H9 (cell line): Measurements from ENCODE around the gene TMSB4X. TPM values are rescaled to one million over a fixed set of nuclear protein-coding genes. Genes with fewer than 3 reads are reported as not detected.
A peak's percentile ranks its signal among the peaks of the same experiment; 100 is the strongest.

Experiments used
- DNase-seq: peaks from one replicate; pipeline ENCODE4 v3.0.0-alpha.2; 2017
- H2AFZ ChIP-seq: one replicate; pipeline ENCODE4 v1.6.1; 2013; ENCODE audit warnings: mild to moderate bottlenecking, low read length, control low read depth, moderate library complexity
- H2AK5ac ChIP-seq: 2 replicates; pipeline ENCODE4 v1.6.1; 2013; ENCODE audit warnings: low read length, control low read depth, mixed read lengths; ENCODE audit not compliant: insufficient read length
- H2BK120ac ChIP-seq: one replicate; pipeline ENCODE4 v1.6.1; 2013; ENCODE audit warnings: low read depth, mild to moderate bottlenecking, low read length, control low read depth, inconsistent platforms; ENCODE audit not compliant: poor library complexity, severe bottlenecking
- H2BK12ac ChIP-seq: 2 replicates; pipeline ENCODE4 v1.6.1; 2013; ENCODE audit warnings: low read length, control low read depth, mixed read lengths, low read depth; ENCODE audit not compliant: insufficient read length
- H2BK15ac ChIP-seq: 2 replicates; pipeline ENCODE4 v1.6.1; 2013; ENCODE audit warnings: low read depth, low read length, control low read depth
- H2BK20ac ChIP-seq: one replicate; pipeline ENCODE4 v1.6.1; 2013; ENCODE audit warnings: low read depth, mild to moderate bottlenecking, low read length, control low read depth, inconsistent platforms; ENCODE audit not compliant: poor library complexity, severe bottlenecking
- H2BK5ac ChIP-seq: 2 replicates; pipeline ENCODE4 v1.6.1; 2013; ENCODE audit warnings: low read length, control low read depth, mixed read lengths; ENCODE audit not compliant: insufficient read length
- H3K14ac ChIP-seq: 2 replicates; pipeline ENCODE4 v1.6.1; 2013; ENCODE audit warnings: low read length, control low read depth; ENCODE audit not compliant: insufficient read depth
- H3K18ac ChIP-seq: 2 replicates; pipeline ENCODE4 v1.6.1; 2013; ENCODE audit warnings: low read depth, mild to moderate bottlenecking, mixed read lengths, low read length, control low read depth; ENCODE audit not compliant: insufficient read length
- H3K23ac ChIP-seq: 2 replicates; pipeline ENCODE4 v1.6.1; 2013; ENCODE audit warnings: low read length, control low read depth, mixed read lengths, low read depth; ENCODE audit not compliant: insufficient read length
- H3K23me2 ChIP-seq: 2 replicates; pipeline ENCODE4 v1.6.1; 2013; ENCODE audit warnings: low read depth, mild to moderate bottlenecking, mixed read lengths, low read length, control low read depth; ENCODE audit not compliant: insufficient read length, poor library complexity, severe bottlenecking
- H3K27ac ChIP-seq: 2 replicates; pipeline ENCODE4 v1.5.1; 2013; ENCODE audit warnings: low read length, control low read depth, mixed read lengths, low read depth; ENCODE audit not compliant: insufficient read length
- H3K27me3 ChIP-seq: 2 replicates; pipeline ENCODE4 v1.6.1; 2013; ENCODE audit warnings: low read length, control low read depth, inconsistent platforms; ENCODE audit not compliant: insufficient read depth
- H3K4ac ChIP-seq: 2 replicates; pipeline ENCODE4 v1.6.1; 2013; ENCODE audit warnings: low read depth, mild to moderate bottlenecking, control low read depth, inconsistent platforms, low read length, moderate library complexity
- H3K4me1 ChIP-seq: 2 replicates; pipeline ENCODE4 v1.6.1; 2013; ENCODE audit warnings: low read length, control low read depth, inconsistent platforms; ENCODE audit not compliant: insufficient read depth
- H3K4me2 ChIP-seq: 2 replicates; pipeline ENCODE4 v1.6.1; 2013; ENCODE audit warnings: low read length, control low read depth, mixed read lengths; ENCODE audit not compliant: insufficient read length, insufficient read depth
- H3K56ac ChIP-seq: 2 replicates; pipeline ENCODE4 v1.6.1; 2013; ENCODE audit warnings: low read depth, mild to moderate bottlenecking, mixed read lengths, low read length, control low read depth; ENCODE audit not compliant: insufficient read length
- H3K79me1 ChIP-seq: 2 replicates; pipeline ENCODE4 v1.6.1; 2013; ENCODE audit warnings: low read depth, mild to moderate bottlenecking, moderate library complexity, low read length, control low read depth, inconsistent platforms; ENCODE audit not compliant: insufficient read depth, poor library complexity, severe bottlenecking
- H3K79me2 ChIP-seq: 2 replicates; pipeline ENCODE4 v1.6.1; 2013; ENCODE audit warnings: low read length, control low read depth, inconsistent platforms; ENCODE audit not compliant: insufficient read depth
- H3K9ac ChIP-seq: 2 replicates; pipeline ENCODE4 v1.6.1; 2013; ENCODE audit warnings: low read length, control low read depth, mixed read lengths; ENCODE audit not compliant: insufficient read length; ENCODE audit errors: extremely low read depth
- H3K9me3 ChIP-seq: one replicate; pipeline ENCODE4 v1.6.1; 2013; ENCODE audit warnings: low read depth, low read length, inconsistent platforms; ENCODE audit not compliant: control insufficient read depth
- H3T11ph ChIP-seq: one replicate; pipeline ENCODE4 v1.6.1; 2013; ENCODE audit warnings: mild to moderate bottlenecking, low read length, control low read depth, inconsistent platforms
- H4K20me1 ChIP-seq: one replicate; pipeline ENCODE4 v1.6.1; 2013; ENCODE audit not compliant: control insufficient read depth, insufficient read length, insufficient read depth
- H4K5ac ChIP-seq: 2 replicates; pipeline ENCODE4 v1.6.1; 2013; ENCODE audit warnings: low read depth, mild to moderate bottlenecking, mixed read lengths, low read length, control low read depth; ENCODE audit not compliant: insufficient read length
- H4K8ac ChIP-seq: replicated peaks from 2 replicates; pipeline ENCODE4 v1.6.1; 2013; ENCODE audit warnings: low read length, control low read depth, mixed read lengths, low read depth; ENCODE audit not compliant: insufficient read length
- H4K91ac ChIP-seq: 2 replicates; pipeline ENCODE4 v1.6.1; 2013; ENCODE audit warnings: low read depth, mild to moderate bottlenecking, moderate library complexity, mixed read lengths, low read length, control low read depth; ENCODE audit not compliant: insufficient read length
- H3K27ac Mint-ChIP-seq, 3 experiments: 2 replicates in 2 of 3; 3 replicates in 1 of 3; pipeline ENCODE4 v1.8.0; 2020 to 2021; ENCODE audit warnings: mixed read lengths in 3 of 3, mild to moderate bottlenecking in 1 of 3, moderate library complexity in 1 of 3
- H3K27me3 Mint-ChIP-seq: 2 replicates; pipeline ENCODE4 v1.8.0; 2021; ENCODE audit warnings: low read depth, mild to moderate bottlenecking, moderate library complexity, mixed read lengths
- H3K36me3 Mint-ChIP-seq, 3 experiments: 2 replicates in 2 of 3; 3 replicates in 1 of 3; pipeline ENCODE4 v1.8.0; 2020 to 2021; ENCODE audit warnings: low read depth in 3 of 3, mixed read lengths in 3 of 3; ENCODE audit not compliant: insufficient read depth in 1 of 3
- H3K4me1 Mint-ChIP-seq, 2 experiments: 2 replicates each; pipeline ENCODE4 v1.8.0; 2020; ENCODE audit warnings: mixed read lengths in 2 of 2
- H3K4me3 Mint-ChIP-seq, 2 experiments: 2 replicates in 1 of 2; 3 replicates in 1 of 2; pipeline ENCODE4 v1.8.0; 2020 to 2021; ENCODE audit warnings: mild to moderate bottlenecking in 2 of 2, mixed read lengths in 2 of 2, moderate library complexity in 1 of 2
- H3K9me3 Mint-ChIP-seq, 2 experiments: 2 replicates in 1 of 2; 3 replicates in 1 of 2; pipeline ENCODE4 v1.8.0; 2020; ENCODE audit warnings: mild to moderate bottlenecking in 2 of 2, mixed read lengths in 2 of 2, moderate library complexity in 1 of 2
- WGBS: extraction: QIAGEN DNeasy Blood & Tissue Kit; methylation state at CpG from one replicate; pipeline ENCODE4 v1.1.7; 2013; ENCODE audit warnings: missing lambda C conversion rate, low lambda C conversion rate, mixed read lengths; ENCODE audit not compliant: insufficient read length; ENCODE audit errors: extremely low coverage; 5-methylcytosine and 5-hydroxymethylcytosine counted together
- total RNA-seq: library from RNA; stranded (reverse); gene quantifications from 2 replicates; pipeline ENCODE4 v1.2.1, GENCODE V29; 2021
- TF ChIP-seq, protein P1 (sequence below): fragments of 200-600 bp; sonication (generic); conservative IDR thresholded peaks from 3 replicates; pipeline ENCODE4 v1.8.0; 2021; ENCODE audit warnings: antibody characterized with exemption, mild to moderate bottlenecking

Gene TMSB4X
- total RNA-seq, 1 experiment from 2014 or later: 2,733 TPM

DNA sequence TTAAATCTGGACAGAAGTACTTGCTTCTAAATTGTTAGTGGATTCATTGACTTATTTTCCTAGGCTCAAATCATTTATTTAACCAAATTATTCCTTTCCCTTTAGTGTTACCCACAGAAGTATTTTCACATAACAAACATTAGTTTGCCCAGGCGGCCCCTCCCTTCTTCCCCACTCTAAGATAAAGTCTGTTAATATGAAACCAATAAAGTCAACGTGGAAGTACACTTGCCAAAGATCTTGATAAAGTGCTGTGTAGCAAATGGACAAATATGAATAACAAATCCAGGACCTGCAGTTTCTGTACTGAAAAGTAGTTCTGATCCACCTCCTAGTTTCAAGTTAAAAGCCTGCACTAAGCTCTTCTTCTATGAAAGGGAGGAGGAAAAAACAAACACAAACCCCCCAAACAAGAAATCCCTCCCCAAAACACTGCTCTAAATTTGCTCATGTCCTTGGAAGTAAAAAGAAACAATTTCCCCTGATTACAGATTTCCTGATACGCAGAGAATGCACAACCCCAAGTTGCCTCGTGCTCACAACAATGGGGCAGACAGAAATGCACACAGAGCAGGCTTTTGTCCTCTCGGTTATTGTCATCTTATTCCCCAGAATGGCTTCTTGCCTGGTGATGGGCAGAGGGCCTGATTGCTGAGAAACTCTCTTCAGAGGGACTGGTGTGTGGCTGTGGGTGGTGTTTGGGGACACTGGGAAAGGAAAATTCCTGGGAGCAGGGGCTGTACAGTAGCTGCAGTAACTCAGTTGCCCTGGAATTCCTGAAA, 23.2 kb downstream of the TMSB4X start:
- Histone ChIP-seq H3K79me1 (no peaks in the 10 kb centered on the region), H3K27me3 (no peaks in the 10 kb centered on the region), H3K9me3 (no peaks in the 10 kb centered on the region), H3K4ac (no peak overlapping the region), H3K23me2 (no peaks in the 10 kb centered on the region), H2BK15ac (no peak overlapping the region), H2BK5ac (no peak overlapping the region), H2BK20ac (no peak overlapping the region), H3K9ac (no peak overlapping the region), H4K8ac (no peak overlapping the region), H4K20me1 (no peaks in the 10 kb centered on the region), H3T11ph (no peak overlapping the region), H3K14ac (no peak overlapping the region; the same call in 1 of the 2 replicates), H3K79me2 (no peaks in the 10 kb centered on the region), H3K4me1 (peaks cover 2% of the 10 kb centered on the region; the same call in 1 of the 2 replicates), H3K56ac (no peak overlapping the region), H3K23ac (no peak overlapping the region), H3K18ac (no peak overlapping the region), H2AFZ (no peak overlapping the region), H2AK5ac (no peak overlapping the region), H3K4me2 (no peak overlapping the region), H4K5ac (no peak overlapping the region), H2BK120ac (no peak overlapping the region), H3K27ac (no peak overlapping the region), H2BK12ac (peak overlapping the region; percentile 76), H4K91ac (no peak overlapping the region)
- TF ChIP-seq, protein P1, sequence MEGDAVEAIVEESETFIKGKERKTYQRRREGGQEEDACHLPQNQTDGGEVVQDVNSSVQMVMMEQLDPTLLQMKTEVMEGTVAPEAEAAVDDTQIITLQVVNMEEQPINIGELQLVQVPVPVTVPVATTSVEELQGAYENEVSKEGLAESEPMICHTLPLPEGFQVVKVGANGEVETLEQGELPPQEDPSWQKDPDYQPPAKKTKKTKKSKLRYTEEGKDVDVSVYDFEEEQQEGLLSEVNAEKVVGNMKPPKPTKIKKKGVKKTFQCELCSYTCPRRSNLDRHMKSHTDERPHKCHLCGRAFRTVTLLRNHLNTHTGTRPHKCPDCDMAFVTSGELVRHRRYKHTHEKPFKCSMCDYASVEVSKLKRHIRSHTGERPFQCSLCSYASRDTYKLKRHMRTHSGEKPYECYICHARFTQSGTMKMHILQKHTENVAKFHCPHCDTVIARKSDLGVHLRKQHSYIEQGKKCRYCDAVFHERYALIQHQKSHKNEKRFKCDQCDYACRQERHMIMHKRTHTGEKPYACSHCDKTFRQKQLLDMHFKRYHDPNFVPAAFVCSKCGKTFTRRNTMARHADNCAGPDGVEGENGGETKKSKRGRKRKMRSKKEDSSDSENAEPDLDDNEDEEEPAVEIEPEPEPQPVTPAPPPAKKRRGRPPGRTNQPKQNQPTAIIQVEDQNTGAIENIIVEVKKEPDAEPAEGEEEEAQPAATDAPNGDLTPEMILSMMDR: no peak
- Mint-ChIP-seq H3K36me3 (peaks cover 0 to 2% (median 0%) of the 10 kb centered on the region in 3 experiments; a peak in 1 of 7 replicates), H3K4me3 (no peak overlapping the region; a peak in 1 of 5 replicates), H3K27ac (peak overlapping the region in 1 of 3 experiments; percentile 44; a peak in 3 of 7 replicates), H3K27me3 (no peaks in the 10 kb centered on the region), H3K9me3 (peaks cover 42 to 66% of the 10 kb centered on the region in 2 experiments), H3K4me1 (peaks cover 22 to 24% of the 10 kb centered on the region in 2 experiments)
- WGBS: no CpG with 5 or more reads among the region's 5 CpGs
- no peak for DNase-seq
